ENCODE results near the gene ABCC10.

Gene ABCC10

GRCh38 chr6:43499028-43499815, 71.9 kb downstream of the ABCC10 start:
- no peak for DNase-seq
